Occipital lobe (tissue), 2 donors: ENCODE data around the gene EPHB1. TPM values are rescaled to one million over a fixed set of nuclear protein-coding genes. Genes with fewer than 3 reads are reported as not detected.
"Not testable (repeated sequence)": the region's sequence is repeated elsewhere in the genome, so short reads cannot be mapped to it uniquely, and the experiment has no call there.

ENCODE experiments used
- DNase-seq: peaks from one replicate; lab custom pipeline; 2025; lab: John Stamatoyannopoulos, UW
- total RNA-seq: library from RNA; depleted of rRNA; stranded (reverse); fragments of >200 nt; gene quantifications from one replicate; pipeline ENCODE4 v1.2.3, GENCODE V29; 2014

Gene EPHB1
- total RNA-seq, 1 donor from 2014 or later: 20.1 TPM

DNA sequence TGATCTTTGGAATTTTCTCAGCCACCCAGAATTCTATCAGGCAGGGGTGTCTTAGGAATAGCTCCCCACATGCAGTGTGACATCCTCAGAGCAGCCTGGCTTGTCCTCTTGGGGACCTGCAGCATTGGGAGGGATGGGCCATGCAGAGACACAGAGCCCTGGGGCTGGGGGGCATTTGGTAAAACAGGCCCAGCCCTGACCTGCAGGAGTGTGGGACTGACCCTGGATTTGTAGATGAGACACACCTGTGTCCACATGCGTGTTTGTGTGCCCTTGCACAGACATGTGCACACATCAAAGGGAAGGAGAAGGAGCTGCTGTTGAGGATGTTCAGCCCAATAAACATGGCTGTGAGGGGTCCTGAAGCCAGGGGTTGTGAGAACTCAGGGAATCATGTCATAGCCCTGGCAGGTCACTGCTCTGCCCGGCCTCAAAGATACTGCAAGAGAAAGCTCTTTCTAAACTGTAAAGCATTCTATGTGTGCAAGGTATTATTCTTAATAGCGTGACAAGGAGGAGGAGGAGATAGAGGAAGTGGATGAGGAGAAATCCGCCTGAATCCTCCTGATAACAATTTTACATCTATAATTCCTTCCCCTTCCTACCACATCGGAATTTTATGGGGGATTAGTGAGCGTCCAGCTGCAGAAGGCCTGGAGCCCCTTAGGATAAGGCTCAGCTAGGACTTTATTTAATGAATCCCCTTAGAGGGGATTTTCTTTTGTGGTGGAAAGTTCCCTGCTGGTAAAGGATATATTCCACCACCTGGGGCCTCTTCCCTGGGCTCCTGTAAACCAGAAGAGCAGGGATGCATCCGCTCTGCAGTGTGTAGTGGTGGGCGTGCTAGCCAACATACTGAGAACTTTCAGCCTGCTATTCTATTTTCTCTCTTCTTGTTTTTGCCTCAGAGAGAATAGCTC is 245.5 kb downstream of the EPHB1 start:
- no peak for DNase-seq

GRCh38 chr3:135041601-135042000 is 246.5 kb downstream of the EPHB1 start:
- DNase-seq: no peak

DNA sequence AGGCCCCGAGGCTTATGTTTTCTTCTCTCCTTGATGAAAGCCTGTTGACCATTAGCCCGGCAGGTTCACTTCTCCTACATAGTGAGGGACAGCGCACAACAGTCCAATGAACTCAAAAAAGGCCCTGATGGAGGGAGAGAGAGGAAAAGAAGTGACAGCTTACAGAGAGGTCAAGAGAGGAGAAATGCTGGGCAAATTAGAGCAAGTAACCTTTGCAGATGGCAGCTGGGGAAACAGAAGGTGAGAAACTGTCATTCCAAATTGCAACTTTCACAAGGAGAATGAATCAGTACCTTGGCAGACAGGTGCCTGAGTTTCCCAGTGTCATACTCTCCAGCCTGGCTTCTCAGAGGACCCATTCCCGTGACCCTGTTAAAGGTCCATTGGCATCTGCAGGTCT is 252.0 kb downstream of the EPHB1 start:
- DNase-seq: no peak

- DNase-seq: no peak
Measured at GRCh38 chr3:135050536-135050935, 255.5 kb downstream of the EPHB1 start.

- no peak for DNase-seq
Measured at GRCh38 chr3:135051409-135051973, 256.4 kb downstream of the EPHB1 start.

- no peak for DNase-seq
Measured at GRCh38 chr3:135055449-135055848, 260.4 kb downstream of the EPHB1 start.

DNA sequence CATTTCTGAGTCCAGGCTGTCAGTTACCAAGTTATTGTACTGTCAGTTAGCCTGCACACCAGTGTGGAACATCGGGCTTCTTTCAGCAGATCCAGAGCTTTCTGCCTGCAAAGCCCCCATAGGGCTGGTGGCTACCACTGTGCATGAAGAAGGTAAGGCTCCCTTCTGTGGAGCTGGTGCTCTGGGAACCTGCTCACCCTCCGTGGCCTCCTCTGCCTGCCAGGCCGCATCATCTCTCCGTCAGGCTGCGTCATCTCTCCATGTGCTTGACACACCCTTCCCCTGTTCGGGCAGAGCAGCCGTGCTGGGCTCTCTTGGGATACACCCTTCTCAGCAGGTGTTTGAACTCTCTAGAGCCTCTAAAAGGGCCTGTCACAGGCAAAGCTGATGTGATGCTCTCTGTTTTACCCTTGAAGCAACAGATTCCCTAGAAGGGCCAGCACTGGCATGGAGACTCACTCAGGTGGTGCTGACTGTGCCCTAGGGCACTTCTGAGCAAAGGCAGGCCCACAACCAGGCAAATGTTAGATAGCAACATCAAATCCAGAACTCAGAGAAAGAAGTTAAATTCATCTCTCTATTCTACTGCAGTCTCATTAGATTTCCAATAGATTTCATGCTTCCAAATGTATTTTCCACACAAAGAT is 261.1 kb downstream of the EPHB1 start:
- DNase-seq: no peak

- no peak for DNase-seq
Measured at GRCh38 chr3:135056733-135057310, 261.8 kb downstream of the EPHB1 start.

- DNase-seq: no peak
Measured at GRCh38 chr3:135057996-135058395, 262.9 kb downstream of the EPHB1 start.

DNA sequence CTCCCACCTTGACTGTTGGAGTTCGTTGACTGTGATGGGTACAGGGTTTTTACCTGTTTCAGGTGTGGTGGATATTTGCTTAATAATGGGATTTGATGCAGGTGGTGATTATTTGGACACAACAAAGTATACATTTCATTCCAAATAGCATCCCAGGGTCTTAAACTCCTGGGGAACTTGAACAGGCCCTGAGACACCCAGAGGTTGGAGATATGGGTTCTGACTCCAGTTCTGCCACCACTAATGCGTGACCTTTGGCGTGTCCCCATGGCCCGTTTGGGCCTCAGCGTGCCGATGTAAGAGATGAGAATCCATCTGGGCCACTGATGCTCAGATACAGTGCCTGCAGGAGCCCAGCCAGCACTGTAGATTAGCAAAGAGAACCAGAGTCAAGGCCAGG is 264.5 kb downstream of the EPHB1 start:
- no peak for DNase-seq

DNA sequence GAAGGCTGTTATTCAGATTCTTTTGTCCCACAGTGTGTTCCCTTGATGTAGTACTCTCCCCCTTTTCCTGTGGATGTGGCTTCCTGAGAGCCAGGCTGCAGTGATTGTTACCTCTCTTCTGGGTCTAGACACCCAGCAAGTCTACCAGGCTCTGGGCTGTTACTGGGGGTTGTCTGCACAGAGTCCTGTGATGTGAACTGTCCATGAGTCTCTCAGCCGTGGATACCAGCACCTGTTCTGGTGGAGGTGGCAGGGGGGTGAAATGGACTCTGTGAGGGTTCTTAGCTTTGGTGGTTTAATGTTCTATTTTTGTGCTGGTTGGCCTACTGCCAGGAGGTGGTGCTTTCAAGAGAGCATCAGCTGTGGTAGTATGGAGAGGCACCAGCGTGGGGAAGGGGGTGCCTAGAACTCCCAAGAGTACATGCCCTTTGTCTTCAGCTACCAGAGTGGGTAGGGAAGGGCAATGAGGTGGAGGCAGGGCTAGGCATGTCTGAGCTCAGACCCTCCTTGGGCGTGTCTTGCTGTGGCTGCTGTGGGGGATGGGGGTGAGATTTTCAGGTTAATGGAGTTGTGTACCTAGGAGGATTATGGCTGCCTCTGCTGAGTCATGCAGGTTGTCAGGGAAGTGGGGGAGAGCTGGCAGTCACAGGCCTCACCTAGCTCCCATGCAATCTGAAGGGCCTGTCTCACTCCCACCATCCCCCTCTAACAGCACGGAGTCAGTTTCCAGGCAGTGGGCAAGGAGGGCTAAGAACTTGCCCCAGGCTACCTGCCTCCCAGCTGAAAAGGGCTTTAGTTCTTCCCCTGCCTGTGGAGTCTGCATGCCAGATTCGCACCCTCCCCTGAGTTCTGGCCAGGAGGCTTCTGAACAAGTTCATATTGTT is 272.0 kb downstream of the EPHB1 start:
- not testable (repeated sequence) for DNase-seq

GRCh38 chr3:135068011-135068410 is 273.0 kb downstream of the EPHB1 start:
- no peak for DNase-seq

DNA sequence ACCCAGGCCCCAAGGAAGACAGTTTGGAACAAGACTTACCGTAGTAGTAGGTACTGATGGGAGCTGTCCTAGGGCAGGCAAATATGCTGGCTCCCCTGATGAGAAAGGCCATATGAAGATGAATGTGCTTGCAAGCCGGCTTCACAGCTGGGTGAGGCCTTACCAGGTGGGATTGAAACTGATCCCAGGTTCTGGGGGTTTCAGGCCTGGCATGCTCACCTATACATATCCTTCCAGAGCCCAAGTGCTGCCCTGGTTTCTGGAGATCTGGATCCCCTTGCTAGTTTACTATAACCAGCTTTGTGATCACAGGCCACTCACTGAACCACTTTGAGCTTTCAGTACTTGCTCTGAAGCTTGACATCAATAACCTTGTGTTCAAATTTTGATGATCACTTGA is 274.3 kb downstream of the EPHB1 start:
- DNase-seq: no peak

DNA sequence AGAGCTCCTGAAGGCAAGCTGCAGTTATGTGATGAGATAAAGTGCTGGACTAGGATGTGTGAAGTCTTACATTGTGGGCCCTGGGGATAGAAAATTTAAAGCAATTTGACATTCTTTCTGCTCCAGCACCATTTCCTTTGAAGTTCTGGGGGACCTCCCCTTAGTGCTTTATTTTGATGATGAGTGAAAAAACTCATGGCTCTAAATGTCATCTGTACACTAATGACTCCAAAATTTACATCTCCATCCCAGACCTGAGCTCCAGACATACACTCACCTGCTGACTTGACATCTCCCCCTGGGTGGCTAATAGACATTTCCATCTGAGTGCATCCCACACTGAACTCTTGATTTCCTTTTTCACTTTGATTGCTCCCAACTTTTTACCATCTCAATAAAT is 276.4 kb downstream of the EPHB1 start:
- DNase-seq: no peak

DNA sequence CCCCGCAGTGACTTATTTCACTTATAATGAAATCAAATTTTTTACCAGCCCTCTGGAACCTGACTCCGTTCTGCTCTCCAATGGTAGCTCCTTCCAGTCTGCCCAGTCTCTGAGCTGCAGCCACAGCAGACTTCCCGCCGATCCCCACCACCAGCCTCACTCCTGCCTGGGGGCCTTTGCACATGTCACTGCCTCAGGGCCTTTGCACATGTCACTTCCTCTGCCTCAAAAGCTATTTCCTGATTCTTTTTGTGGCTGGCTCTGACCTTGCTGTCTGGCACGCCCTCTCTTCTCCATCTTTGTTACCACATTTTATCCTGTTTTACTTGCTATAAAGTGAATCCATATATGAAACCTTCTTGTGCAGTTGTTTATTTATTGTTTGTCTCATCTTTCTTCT is 277.4 kb downstream of the EPHB1 start:
- DNase-seq: no peak

- DNase-seq: no peak
Measured at GRCh38 chr3:135075157-135075556, 280.1 kb downstream of the EPHB1 start.

DNA sequence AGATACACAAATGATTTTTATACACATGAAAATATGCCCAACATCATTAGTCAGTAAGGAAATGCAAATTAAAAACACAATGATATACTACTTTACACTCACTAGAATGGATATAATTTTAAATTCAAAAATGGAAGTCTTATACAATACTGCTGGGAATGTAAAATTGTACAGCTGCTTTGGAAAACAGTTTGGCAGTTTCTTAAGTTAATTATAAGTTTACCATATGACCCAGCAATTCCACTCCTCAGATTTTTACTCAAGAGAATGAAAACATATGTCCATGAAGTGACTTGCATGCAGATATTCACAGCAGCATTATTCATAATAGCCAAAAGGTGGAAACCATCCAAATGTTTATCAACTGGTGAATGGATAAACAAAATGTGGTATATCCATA is 281.3 kb downstream of the EPHB1 start:
- DNase-seq: no peak

GRCh38 chr3:135077186-135077585 is 282.1 kb downstream of the EPHB1 start:
- DNase-seq: no peak

DNA sequence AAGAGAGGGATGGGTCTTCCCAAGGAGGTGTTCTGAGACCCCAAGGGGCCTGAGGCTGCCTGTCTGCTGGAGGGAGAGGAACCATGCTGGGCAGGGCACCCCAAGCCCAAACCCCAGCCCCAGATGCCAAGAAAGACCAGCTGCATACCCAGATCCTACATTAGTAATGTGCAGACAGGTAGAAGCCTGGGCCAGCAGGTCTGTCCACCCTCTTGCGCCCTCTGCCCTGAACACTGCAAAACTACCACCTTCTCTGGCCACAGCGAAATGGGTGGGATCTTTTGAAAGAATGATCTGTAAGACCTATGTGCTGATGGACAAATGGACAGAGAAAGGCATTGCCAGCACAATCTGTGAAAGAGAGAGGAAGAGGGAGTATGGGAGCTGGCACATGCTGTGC is 283.2 kb downstream of the EPHB1 start:
- no peak for DNase-seq

DNA sequence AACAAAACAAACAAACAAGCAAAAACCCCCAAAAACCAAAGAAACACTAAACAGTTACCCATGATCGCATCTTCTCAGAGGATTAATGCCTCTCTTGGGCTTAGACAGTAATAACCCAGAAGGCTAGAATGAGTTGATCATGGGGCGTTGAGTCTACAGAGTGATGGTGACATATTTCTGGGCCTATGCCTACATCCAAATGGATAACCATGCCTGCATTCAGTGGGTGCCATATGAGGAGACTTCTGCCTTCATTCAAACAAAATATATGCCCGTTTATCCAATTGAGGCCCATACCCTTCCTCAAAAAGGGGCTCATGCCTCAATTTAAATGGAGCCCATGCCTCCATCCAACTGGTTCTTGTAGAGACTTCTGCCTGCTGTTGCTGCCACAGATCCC is 284.0 kb downstream of the EPHB1 start:
- no peak for DNase-seq

DNA sequence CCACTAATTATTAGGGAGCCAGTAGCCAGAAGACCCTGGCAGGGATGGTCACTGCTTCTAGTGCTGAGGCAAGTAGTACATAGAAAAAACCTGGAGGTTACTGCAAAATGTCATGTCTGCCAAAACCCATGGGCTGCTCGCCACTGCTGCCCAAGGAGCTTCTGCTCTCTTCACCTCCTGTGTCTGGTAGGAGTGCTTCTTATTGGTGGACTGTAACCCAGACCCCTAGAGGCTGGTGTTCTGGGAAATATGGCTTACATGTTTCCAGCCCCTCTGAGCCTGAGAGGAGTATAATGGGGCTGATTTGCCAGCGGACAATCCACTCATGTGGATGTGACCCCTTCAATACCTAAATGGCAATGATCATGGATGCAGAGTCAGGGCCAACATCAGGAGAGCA is 286.4 kb downstream of the EPHB1 start:
- DNase-seq: no peak
